Fibroblast of mammary gland (primary cell): ENCODE results near the gene NECAP2.
A peak's percentile ranks its signal among the peaks of the same experiment; 100 is the strongest.

Experiments used
- DNase-seq: peaks from one replicate; pipeline ENCODE4 v3.0.0-alpha.2; 2010; ENCODE audit warnings: low read depth
- H3K4me3 ChIP-seq: 2 replicates; pipeline ENCODE4 v1.5.1; 2011; ENCODE audit warnings: low read depth, mild to moderate bottlenecking, low read length, moderate library complexity; ENCODE audit not compliant: control insufficient read depth
- TF ChIP-seq, protein P1 (sequence below): conservative IDR thresholded peaks from 2 replicates; pipeline ENCODE4 v1.5.1; 2011; ENCODE audit warnings: low read depth, low read length, inconsistent platforms; ENCODE audit not compliant: control insufficient read depth, insufficient read depth

Gene NECAP2, protein sequence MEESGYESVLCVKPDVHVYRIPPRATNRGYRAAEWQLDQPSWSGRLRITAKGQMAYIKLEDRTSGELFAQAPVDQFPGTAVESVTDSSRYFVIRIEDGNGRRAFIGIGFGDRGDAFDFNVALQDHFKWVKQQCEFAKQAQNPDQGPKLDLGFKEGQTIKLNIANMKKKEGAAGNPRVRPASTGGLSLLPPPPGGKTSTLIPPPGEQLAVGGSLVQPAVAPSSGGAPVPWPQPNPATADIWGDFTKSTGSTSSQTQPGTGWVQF

DNA sequence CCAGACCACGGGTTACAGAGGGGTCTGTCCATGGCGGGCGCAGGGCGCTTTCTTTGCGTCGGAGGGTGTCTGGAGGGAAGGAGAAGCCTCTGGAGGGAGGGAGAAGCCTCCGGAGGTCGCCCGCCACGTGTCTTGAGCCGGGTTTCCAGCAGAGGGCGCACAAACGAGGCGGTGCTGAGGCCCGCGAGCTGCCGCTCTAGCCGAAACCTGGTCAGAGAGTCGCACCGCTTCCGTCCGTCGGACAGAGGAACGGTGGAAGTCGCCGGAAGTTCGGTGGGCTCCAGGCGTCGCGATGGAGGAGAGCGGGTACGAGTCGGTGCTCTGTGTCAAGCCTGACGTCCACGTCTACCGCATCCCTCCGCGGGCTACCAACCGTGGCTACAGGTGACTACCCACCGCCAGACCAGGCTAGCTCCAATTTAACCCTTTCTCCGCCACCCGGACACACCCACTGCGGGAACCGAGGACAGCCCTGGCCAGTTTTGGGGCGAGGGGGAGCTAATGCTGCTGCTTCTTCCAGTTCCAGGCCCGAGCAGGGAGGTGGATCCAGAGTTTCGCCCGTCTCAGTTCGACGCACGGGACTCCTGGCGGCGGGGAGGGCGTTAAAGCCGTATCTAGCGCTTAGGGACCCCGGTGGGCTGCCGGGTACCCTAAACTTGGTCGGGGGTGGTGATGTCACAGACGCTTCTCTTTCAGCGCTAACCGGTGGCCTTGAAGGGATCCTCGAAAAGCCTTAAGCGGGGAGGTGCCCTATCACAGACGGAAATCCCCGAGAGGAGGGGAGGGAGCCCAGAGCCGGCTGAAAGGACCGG, at the start of gene NECAP2:
NECAP2 (plus strand) TSS at position 255 of the 812 bp plus-strand sequence; CDS start at position 293, 38 bp downstream.
- peak within 1 kb of the TSS; percentile 82 for H3K4me3 ChIP-seq
- TF ChIP-seq, protein P1, sequence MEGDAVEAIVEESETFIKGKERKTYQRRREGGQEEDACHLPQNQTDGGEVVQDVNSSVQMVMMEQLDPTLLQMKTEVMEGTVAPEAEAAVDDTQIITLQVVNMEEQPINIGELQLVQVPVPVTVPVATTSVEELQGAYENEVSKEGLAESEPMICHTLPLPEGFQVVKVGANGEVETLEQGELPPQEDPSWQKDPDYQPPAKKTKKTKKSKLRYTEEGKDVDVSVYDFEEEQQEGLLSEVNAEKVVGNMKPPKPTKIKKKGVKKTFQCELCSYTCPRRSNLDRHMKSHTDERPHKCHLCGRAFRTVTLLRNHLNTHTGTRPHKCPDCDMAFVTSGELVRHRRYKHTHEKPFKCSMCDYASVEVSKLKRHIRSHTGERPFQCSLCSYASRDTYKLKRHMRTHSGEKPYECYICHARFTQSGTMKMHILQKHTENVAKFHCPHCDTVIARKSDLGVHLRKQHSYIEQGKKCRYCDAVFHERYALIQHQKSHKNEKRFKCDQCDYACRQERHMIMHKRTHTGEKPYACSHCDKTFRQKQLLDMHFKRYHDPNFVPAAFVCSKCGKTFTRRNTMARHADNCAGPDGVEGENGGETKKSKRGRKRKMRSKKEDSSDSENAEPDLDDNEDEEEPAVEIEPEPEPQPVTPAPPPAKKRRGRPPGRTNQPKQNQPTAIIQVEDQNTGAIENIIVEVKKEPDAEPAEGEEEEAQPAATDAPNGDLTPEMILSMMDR = peak; percentile 70
- DNase-seq = peak; percentile 90

DNA sequence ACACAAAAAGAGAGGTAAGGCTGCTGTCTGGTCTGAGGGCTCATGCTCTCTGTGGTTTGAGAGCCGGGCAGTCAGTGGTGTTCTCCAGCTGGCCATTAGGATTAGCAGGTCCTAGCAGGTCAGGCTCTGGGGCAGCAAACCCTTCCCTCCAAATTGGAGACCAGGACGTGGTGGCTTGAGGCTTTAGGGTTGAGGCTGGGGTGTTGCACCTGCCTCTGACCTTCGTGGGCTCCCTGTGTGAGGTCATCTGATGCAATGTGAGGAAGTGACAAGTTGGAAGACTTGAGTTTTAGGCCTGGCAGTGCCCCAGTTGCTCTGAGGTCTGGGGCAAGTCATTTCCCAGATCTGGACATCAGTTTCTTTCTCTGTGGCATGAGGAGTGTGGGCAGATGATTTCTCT, 49.1 kb upstream of the NECAP2 start:
- DNase-seq = no peak
- TF ChIP-seq, protein P1 = no peak

DNA sequence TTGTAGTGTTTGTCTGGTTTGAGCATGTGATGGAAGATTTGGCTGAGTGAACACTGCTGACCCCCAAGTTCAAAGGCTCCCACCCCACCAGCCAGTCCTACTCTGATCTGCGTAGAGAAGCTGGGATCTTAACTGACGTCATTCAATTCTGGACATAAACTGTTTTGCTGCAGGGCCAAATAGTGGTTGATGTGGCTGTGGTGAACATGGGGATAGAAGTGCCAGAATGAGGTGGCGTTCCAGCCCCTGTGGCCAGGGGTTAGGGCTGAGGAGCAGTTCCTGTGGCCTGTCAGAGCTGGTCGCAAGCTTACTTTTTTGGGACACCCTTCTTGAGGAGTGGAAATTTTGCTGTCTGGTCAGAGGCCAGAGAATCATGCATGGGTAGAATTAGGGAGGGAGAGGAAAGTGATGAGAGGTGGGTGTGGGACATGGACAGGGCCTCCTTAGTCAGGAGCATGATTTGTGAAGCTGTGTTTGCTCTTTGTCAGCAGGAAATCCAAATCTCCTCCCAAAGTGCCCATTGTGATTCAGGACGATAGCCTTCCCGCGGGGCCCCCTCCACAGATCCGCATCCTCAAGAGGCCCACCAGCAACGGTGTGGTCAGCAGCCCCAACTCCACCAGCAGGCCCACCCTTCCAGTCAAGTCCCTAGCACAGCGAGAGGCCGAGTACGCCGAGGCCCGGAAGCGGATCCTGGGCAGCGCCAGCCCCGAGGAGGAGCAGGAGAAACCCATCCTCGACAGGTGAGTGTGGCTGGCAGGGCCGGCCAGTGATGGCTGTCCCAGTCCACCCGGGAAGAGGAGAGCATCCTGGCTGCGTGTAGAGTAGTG, 47.6 kb upstream of the NECAP2 start:
- H3K4me3 ChIP-seq = no peak overlapping the region
- TF ChIP-seq, protein P1 = no peak
- DNase-seq = peak; percentile 60

More for the DNA sequence above, 49.1 kb upstream of the NECAP2 start:
- H3K4me3 ChIP-seq = no peak overlapping the region

DNA sequence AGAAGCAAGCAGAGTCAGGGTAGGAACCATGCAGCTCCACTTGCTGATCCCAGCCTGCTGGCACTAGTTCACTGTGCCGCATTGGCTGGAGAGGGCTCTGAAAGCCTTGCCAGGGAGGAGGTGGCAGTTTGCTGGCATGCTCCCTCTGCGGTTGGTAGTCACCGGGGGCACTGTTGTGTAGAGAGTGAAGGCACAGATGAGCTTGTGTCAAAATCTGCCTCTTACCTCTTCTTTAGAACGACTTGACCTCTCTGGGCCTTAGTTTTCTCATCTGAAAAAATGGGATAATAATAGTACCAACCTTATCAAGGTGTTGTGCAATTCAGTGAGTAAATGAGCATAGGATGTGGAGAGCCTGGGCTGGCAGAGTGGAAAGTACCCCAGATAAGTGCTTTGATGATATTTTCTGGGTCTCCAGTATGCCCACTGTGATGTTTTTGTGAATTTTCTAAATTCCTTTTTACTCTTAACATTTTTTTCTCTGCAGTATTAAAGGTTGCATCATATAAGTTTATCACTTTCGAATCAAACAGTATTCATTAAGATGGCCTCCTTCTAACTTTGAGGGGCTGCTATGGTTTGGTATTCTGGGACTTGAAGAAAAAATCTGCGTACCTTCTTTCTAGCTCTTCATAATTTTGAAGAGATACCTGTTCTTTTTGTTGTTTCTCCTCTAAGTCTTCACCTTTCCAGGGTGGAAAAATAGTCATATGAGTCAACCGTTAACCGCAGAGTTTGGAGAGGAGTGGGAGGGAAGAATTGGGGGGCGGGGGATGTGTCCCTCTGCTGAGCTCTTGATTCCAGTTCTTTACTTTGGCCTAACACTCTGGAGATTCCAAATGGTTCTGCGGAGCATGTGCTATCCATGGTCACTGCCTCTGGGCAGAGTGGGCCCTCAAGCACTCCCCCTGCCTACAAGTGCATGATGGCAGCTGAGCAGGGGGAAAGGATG, 46.7 kb upstream of the NECAP2 start:
- TF ChIP-seq, protein P1 = no peak
- H3K4me3 ChIP-seq = no peak overlapping the region
- DNase-seq = no peak

DNA sequence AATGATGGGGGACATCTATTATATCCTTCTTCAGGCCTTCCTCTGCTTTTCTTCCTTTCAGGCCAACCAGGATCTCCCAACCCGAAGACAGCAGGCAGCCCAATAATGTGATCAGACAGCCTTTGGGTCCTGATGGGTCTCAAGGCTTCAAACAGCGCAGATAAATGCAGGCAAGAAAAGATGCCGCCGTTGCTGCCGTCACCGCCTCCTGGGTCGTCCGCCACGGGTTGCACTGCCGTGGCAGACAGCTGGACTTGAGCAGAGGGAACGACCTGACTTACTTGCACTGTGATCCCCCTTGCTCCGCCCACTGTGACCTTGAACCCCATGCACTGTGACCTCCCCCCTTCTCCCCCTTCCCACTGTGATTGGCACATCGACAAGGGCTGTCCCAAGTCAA, 45.5 kb upstream of the NECAP2 start:
- no peak overlapping the region for H3K4me3 ChIP-seq
- no peak for DNase-seq
- TF ChIP-seq, protein P1 = no peak
